Erythroblast (primary cell): ENCODE measurements around the gene VPS13C.

Experiments
- DNase-seq, 2 experiments: peaks; one replicate each; lab custom pipeline; 2025; lab: John Stamatoyannopoulos, UW
- GATA1 ChIP-seq: IDR thresholded peaks from 2 replicates; pipeline ENCODE4 v1.6.1; 2011; ENCODE audit warnings: low read depth, mild to moderate bottlenecking, control low read depth, low read length, moderate library complexity
- POLR2A ChIP-seq: IDR thresholded peaks from 2 replicates; pipeline ENCODE4 v1.6.1; 2011; ENCODE audit warnings: mild to moderate bottlenecking, low read length

The VPS13C gene

DNA sequence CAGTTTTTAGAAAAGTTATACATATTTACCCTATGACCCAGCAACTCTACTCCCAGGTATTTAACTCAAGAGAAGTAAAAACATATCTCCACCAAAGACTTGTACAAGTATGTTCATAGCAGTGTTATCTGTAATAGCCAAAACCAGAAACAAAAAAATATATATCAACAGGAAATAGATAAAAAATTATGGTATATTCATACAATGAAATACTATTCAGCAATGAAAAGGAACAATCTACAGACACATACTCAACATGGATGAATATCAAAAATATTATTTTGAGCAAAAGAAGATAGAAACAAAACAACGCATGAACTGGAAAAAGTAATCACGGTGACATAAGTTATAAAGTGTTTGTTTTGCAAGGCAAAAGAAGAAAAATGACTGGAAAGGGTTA, 72.4 kb downstream of the VPS13C start:
- TF ChIP-seq GATA1 (no peak), POLR2A (no peak)
- DNase-seq = no peak

DNA sequence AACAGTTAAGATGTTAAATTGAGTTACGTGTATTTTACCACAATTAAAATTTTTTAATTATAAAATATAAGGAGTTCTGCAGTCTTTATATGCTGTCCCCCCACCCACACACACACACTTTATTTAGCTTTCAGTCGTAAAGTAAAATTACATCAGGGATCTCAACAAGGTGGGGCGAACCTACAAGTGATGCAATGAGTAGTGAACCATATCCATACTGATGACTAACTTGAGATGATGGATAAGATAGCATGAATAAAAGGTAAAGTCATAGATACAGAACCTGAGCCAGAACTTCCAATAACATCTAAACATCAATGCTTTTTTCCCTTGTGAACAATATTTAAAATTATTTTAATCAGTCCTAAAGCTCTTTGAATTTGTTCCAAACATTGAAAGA, 77.2 kb downstream of the VPS13C start:
- no peak for TF ChIP-seq POLR2A
- TF ChIP-seq GATA1 = no peak
- DNase-seq = no peak

DNA sequence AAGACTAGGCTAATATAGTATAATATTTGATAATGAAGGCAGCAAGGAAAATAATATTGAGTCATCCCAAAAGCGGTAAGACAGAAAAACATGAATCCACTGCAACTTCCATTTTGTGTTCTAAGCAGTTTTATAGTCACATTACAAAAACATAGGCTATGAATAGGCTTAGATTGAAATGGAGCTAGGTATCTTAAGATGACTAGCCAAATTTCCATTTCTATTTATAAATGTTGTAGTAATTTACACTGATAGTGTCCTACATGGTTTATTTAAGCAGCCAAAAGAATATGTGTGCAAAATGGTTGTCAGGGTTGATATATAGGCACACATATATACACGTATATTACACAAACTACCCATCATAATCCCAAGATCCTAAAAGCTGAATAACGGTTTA, 82.0 kb downstream of the VPS13C start:
- TF ChIP-seq GATA1 (no peak), POLR2A (no peak)
- DNase-seq = no peak

DNA sequence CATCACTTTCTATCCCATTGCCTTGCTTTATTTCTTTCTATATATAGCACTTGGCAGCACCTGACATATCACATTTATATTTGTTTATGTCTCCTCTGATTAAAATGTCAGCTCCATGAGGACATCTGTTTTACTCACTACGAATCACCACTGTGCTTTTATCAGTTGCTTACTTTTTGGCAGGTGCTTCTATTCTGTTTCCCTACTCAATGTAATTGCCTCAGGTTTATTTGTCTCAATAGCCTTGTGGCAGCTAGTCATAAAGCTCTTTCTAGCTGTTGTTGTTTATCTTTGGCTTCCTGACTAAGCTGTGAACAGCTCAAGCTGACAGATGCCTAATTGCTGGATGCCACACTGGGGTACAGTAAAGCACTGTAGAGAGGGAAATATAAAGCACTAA, 85.5 kb downstream of the VPS13C start:
- no peak for DNase-seq
- TF ChIP-seq POLR2A (no peak), GATA1 (no peak)

DNA sequence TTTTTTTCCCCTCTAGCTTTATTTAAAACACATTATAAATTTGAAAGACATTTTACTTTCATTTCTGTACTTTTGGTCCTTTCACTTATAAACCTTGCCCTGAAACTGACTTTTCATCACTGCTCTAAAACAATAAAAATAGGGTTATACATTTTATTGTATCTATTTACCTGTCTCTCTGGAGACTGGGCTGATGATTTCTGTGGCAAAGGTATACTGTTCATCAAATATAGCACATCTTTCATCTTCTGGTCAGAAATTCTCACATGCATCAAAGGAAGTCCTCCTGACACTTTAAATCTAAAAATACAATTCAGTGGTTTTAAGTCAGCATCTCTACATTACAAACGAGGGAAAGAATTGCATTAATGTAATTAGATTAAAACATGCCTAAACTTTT, 86.1 kb downstream of the VPS13C start:
- no peak for DNase-seq
- no peak for TF ChIP-seq GATA1
- TF ChIP-seq POLR2A = no peak

DNA sequence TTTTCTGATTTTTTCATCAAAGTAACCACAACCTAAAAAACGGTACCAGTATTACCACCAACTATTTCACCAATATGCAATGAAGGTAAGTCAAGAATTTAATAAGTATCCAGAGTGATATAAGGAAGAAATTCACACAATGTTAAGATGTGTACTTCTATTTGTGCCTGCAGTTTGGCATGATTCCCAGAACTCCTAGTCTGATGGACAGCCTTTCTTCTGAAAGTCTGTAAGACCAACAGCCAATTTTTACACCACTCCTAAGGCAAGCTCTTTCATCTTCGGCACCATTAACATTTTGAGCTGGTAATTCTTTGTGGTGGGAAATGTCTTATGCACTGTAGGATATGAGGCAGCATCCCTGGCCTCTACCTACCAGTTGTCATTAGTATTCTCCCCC, 108.3 kb downstream of the VPS13C start:
- TF ChIP-seq GATA1 (no peak), POLR2A (no peak)
- DNase-seq = no peak

DNA sequence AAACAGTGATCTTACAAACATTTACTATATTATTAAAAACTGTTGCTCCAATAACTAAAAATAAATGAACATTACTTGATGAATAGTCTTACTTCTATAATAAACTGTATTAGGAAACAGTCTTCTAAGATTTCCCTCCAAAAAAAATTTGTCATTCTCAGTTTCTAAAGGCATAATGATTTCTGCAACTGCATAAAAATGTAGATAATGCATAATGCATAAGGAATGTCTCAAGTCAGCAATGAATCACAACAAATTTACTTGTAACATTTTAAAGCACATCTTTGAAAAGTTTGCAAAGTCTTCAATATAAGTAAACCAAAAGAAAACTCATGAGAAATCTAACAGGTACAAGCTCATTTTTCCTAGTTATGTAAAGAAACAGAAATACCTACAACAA, 113.5 kb downstream of the VPS13C start:
- TF ChIP-seq GATA1 (no peak), POLR2A (no peak)
- DNase-seq = no peak

DNA sequence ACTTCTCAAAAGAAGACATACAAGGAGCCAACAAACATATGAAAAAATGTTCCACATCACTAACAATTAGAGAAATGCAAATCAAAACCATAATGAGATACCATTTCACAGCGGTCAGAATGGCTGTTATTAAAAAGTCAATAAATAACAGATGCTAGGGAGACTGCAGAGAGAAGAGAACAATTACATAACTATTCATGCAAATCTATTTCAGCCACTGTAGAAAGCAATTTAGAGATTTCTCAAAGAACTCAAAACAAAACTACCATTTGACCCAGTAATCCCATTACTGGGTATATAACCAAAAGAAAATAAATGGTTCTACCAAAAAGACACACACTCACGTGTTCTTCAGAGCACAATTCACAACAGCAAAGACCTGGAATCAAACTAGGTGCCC, 116.3 kb downstream of the VPS13C start:
- DNase-seq = no peak
- no peak for TF ChIP-seq POLR2A
- no peak for TF ChIP-seq GATA1

DNA sequence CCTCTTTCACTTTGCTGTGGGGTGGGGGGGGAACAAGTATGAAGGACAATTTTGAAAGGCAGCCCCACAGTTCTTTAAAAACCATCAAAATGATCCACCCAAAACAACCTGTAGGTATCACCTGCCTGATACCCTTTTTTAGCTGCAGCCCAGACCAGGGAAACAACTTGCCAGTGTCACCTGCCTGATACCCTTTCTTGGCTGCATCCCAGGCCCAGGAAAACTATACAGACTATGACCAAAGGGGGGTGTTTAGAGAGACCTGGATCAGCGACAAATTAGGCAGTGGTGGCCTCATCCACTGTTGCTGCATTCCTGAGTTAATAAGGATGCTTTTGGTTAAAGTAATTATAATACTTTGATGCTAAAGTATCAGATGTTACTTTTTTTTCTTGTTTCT, 122.0 kb downstream of the VPS13C start:
- TF ChIP-seq GATA1 (no peak), POLR2A (no peak)
- DNase-seq = no peak

DNA sequence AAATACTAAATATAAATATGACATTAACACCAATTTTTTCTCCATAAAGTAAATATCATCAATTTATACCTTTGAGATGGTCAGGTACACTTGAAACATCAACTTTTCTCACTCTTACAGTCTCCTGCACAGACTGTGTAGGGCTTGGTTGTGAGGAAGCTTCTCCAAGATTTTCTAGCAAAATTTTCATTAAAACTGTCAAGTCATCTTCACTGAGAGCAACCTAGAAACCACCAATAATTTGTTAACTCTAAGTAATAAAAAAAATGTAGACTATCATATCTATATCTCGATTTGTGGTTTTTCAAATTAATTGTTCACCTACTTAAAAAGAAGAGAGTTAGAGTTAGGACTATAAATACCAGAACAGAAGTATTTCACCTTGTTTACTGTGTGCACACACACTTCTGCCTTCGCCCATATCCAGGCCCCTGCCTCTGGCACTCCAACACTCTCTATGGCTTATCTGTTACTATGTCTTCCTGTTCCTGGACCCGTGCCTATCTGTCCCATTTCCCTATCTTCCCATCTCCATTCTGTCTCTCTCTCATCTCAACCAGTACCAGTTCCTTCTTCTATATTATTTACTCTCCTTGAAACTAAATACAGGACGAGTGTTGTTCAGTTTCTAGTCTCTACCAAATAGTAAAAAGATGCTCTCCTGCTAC, 123.6 kb downstream of the VPS13C start:
- DNase-seq = peak in 1 of 2 experiments; percentile 6
- TF ChIP-seq POLR2A (no peak), GATA1 (no peak)

DNA sequence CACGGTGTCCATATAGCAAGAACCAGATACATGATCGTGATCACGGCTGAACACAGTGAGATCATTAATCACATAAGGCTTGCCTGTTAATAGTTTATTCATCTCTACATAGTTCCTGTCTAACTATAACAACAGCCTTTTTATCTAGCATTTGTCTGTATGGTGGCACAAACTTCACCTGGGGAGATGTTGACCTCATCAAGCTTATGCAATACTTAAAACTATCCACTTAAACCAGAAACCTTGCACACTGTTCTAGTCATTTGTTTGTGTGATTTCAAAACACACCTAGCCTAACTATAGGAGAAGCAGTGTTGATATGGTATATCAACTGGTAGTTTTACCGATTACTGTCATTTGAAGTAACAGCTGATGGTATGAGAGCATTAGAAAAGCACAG, 124.8 kb downstream of the VPS13C start:
- DNase-seq = no peak
- TF ChIP-seq GATA1 (no peak), POLR2A (no peak)

DNA sequence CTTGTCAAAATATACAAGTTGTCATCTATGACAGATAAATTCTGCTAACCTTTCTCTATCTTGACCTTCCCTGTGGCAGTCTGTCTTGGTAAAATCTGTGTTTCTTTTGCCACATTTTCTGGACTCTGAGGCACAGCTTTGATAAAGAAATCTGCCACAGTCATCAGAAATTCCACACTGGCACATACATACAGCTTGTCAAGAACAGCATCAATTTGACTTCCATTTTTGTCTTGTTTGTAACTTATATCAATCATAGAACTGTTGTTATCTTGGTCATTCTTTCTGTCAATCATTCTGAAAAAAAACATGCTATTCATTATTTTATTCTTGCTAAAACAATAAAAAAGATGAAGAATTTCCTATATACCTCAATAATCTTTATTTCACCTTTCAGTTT, 130.8 kb downstream of the VPS13C start:
- no peak for TF ChIP-seq GATA1
- TF ChIP-seq POLR2A = no peak
- no peak for DNase-seq

DNA sequence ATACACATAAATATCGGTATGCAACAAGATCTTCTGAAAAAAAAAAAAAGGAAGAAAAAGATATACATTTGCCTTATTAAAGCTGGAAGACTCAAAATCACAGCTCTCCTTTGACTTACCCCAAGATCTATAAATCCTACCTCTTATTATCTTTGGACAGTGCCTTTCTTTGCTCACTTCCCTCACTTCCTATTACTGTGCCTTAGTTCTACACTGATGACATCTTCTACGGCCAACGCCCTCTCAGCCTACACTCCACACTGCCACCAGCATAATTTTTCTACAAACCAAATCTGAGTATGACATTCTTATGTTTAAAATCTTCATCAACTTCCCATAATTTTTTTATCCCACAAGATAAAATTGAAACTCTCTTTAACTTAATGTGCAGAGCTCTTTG, 137.1 kb downstream of the VPS13C start:
- DNase-seq = no peak
- TF ChIP-seq POLR2A = no peak
- TF ChIP-seq GATA1 = no peak

DNA sequence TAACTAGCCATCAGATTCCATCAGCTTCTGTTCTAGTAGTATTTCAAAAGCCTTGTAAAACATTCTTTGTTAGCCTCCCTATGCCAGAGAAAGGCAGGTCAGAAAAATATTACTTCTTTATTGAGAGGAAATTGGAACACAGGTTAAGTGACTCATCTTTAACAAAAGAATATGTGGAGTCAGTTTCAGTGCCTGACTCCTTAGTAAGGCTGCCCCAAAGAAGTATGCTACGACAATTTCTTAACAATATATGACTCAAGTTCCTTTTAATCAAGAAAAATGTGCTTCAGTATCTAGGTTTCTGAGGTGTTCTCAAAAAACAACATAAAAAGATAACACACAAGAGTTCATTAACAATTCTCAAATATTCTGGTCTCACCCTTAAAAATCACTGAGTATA, 139.2 kb downstream of the VPS13C start:
- no peak for TF ChIP-seq GATA1
- no peak for TF ChIP-seq POLR2A
- no peak for DNase-seq

DNA sequence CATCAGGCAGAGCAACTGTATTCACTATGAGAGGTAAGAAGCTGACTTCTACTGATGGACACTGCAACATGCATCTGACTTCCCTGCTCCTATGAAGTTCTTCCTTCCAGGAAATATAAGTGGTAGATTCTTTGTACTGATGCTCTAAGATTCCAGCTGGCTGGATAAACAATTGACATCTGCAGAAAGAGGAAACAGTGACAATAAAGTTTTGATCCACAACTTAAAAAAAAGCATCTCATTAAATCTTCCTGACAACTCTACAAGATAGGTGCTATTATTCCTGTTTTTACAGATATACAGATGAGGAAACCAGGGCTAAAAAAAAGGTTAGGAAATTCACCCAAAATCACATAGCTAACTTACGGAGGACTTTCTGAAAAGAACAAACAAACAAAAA, 142.8 kb downstream of the VPS13C start:
- no peak for DNase-seq

DNA sequence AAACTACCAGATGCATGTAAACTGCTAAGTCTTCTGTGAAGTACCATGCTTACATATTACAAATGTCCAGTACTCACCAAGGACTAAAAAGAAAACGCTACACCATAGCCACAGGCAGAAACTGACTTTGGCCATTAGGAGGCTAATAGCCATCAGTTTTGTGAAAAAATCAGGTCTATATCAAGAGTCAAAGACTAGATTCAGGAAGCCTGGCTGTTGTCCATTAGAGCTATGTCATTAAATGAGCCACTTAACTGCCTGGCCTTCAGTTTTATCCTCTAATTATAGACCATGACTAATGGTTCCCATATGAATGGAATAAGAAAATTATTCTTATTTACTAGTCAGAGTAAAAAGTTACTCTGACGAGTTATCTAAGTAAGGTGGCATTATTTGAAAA, 144.1 kb downstream of the VPS13C start:
- no peak for DNase-seq
- TF ChIP-seq POLR2A (no peak), GATA1 (no peak)

More for the DNA sequence above, 142.8 kb downstream of the VPS13C start:
- no peak for TF ChIP-seq POLR2A
- TF ChIP-seq GATA1 = no peak
